ENCODE data around the gene NEK6.

NEK6 gene

DNA sequence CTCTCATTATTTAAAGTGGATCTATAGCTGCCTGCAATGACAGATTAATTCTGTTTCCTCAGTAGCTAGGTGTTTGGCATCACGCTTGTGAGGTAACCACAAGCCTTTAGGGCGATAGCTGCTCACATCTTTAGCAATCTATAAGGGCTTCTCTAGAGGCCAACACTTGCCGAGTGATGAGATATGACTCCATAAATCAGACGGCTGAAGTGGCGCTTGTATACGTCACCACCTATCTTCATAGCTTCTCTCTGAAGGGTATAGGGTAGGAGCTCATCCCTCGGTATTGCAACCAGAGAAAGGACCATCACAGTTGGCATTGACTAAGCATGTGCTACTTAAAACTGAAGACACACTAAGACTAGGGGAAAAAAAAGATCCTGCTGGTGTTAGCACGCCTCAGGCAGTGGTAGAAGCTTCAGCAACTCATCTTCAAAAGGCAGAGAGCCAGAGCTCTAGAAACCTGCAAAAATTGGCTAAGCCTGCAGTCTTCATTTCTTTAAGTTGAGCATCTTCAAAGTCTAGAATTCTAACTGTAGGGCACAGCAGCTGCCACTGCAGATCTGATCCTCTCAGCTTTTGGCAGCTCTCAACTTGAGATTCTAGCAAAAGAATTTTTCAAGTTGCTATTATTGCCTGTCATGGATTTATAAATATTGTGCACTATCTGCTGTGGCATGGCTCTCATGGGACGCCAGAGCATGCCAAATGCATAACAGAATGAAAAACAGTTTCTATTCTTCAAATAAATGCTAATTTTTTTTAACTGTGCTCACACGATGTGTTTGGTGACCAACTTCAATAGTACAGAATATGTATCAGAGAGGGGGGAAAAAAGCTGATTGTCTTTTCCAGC, 120.0 kb downstream of the NEK6 start:
- TF ChIP-seq, protein P1, sequence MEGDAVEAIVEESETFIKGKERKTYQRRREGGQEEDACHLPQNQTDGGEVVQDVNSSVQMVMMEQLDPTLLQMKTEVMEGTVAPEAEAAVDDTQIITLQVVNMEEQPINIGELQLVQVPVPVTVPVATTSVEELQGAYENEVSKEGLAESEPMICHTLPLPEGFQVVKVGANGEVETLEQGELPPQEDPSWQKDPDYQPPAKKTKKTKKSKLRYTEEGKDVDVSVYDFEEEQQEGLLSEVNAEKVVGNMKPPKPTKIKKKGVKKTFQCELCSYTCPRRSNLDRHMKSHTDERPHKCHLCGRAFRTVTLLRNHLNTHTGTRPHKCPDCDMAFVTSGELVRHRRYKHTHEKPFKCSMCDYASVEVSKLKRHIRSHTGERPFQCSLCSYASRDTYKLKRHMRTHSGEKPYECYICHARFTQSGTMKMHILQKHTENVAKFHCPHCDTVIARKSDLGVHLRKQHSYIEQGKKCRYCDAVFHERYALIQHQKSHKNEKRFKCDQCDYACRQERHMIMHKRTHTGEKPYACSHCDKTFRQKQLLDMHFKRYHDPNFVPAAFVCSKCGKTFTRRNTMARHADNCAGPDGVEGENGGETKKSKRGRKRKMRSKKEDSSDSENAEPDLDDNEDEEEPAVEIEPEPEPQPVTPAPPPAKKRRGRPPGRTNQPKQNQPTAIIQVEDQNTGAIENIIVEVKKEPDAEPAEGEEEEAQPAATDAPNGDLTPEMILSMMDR (IDR thresholded peaks at IDR 0.05; ENCODE audit: low read length, missing control alignments): no peak
- H3K4me3 ChIP-seq (replicated peaks; ENCODE audit: low read depth, low read length): no peak overlapping the region
- DNase-seq (ENCODE audit: low read depth): no peak

DNA sequence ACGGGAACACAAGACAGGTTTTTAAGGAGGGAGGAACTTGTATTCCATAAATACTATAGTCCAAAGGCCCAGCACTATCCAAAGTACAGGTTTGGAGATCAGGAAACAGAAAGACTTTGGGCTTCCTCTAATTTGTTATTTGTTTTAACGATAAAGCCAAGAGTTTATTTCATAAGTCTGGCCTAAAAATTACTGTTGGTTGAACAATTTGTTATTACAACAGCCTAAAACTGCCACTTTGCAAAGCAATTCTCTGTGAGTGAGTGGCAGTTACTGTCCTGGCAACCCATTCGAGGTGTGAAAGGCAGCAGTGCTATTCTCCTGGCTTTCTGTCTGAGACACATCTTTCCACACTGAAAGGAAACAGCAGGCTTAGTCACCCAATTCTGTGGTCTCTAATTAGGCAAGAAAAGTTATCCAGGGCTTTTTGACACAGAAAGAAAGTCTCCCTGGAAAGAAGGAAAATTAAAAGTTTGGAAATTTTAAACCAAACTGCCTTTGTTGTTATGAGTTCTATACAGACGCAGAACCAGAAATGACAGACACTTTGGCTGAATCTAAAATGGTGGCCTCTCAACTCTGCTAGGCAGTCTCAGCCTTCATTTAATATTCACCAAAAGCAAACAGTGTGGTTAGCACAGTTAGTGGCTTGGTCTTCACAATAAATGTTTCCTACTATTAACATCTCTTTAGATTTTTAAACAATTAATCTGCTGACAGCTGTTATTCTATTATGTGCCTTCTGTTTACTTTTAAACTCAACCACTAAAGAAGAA, 123.6 kb downstream of the NEK6 start:
- TF ChIP-seq, protein P1 (IDR thresholded peaks at IDR 0.05; ENCODE audit: low read length, missing control alignments): no peak
- no peak overlapping the region for H3K4me3 ChIP-seq (replicated peaks; ENCODE audit: low read depth, low read length)
- DNase-seq (ENCODE audit: low read depth): no peak

DNA sequence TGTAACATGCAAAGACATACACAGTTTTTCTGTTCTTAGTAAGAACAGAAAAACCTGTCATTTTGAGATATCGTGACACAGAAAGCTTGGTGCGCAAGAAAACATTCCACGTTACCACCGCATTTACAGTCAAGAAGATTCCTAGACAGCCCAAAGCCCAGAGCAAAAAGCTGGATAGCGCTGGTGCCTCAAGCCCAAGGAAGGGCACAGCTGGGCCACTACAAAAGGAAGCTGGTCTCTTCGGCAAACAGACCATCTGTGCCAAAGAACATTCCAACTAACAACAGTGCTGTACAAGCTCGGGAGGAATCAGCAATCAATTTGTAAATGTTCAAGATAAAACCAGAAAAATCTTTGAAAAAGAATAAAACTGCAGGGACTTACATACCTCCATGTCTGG, 126.5 kb downstream of the NEK6 start:
- DNase-seq (ENCODE audit: low read depth): no peak
- no peak overlapping the region for H3K4me3 ChIP-seq (replicated peaks; ENCODE audit: low read depth, low read length)
- TF ChIP-seq, protein P1 (IDR thresholded peaks at IDR 0.05; ENCODE audit: low read length, missing control alignments): no peak

DNA sequence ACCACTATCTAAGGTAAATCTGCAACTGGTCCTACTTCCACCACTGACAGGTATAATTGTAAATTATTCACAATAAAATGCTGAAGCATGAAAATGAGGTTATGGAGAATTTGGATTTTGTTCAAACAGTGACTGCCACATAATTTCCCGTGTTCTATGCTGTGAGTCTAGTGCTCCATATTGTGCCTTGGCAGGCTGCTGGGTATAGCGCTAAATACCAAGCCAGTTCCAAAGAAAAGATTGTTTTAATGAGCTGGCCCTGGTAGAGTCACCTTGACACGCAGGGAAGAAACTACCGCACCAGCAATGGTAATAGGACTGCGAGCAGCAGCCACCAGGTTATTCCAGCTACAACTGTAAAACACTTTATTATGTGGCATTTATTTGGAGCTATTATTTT, 127.1 kb downstream of the NEK6 start:
- DNase-seq (ENCODE audit: low read depth): no peak
- no peak overlapping the region for H3K4me3 ChIP-seq (replicated peaks; ENCODE audit: low read depth, low read length)
- TF ChIP-seq, protein P1 (IDR thresholded peaks at IDR 0.05; ENCODE audit: low read length, missing control alignments): no peak

DNA sequence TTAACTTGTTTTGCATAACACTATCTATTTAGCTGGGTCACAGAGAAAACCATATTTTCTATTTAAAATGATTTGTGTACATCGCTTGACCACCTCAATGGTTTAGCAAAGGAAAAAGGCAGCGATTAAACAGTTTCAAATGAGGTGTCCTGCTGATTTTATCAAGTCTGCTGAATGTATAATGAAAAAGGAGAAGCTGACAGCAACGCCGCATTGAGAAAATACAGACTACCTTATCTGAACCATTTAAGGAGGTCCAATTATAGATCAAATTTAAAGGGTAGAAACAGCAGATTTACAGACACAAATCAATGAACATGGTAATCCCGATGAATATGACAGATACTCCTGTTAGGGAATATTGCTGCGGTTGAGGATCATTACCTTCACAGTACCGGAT, 127.9 kb downstream of the NEK6 start:
- H3K4me3 ChIP-seq (replicated peaks; ENCODE audit: low read depth, low read length): no peak overlapping the region
- TF ChIP-seq, protein P1 (IDR thresholded peaks at IDR 0.05; ENCODE audit: low read length, missing control alignments): no peak
- no peak for DNase-seq (ENCODE audit: low read depth)

DNA sequence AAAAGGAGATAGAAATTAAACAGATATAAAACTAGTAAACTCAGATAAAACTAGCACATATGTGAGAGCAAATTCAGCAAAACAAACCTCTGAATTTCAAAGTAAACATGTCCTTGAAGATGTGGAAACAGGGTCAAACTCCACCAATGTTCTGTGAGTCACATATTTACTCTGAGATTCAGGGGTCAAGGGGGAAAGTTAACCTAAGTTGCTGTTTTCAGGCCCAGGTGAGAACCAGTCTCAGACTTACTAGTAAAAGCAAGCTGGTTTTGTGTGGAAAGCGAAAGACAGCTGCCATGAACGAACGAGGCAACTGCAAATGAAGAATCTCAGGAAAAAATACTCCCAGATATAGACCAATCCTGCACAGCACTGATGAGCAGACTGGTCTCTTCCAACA, 128.5 kb downstream of the NEK6 start:
- H3K4me3 ChIP-seq (replicated peaks; ENCODE audit: low read depth, low read length): no peak overlapping the region
- TF ChIP-seq, protein P1 (IDR thresholded peaks at IDR 0.05; ENCODE audit: low read length, missing control alignments): no peak
- DNase-seq (ENCODE audit: low read depth): no peak
